SHP77 treated with DMSO at 0.1 percent for 48 hours (cell line): ENCODE measurements around the gene LNP1.
"Not testable (repeated sequence)": the region's sequence is repeated elsewhere in the genome, so short reads cannot be mapped to it uniquely, and the experiment has no call there.

Experiments used
- DNase-seq: peaks from one replicate; lab custom pipeline; 2025; lab: John Stamatoyannopoulos, UW

LNP1 gene, protein sequence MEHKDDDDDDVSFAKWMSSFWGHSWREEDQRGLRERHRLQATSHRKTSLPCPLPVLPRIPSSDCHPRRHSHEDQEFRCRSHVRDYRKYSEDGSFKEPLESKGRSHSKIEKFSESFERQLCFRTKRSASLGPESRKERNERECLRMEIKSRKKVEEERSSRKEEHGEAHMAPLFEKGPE

DNA sequence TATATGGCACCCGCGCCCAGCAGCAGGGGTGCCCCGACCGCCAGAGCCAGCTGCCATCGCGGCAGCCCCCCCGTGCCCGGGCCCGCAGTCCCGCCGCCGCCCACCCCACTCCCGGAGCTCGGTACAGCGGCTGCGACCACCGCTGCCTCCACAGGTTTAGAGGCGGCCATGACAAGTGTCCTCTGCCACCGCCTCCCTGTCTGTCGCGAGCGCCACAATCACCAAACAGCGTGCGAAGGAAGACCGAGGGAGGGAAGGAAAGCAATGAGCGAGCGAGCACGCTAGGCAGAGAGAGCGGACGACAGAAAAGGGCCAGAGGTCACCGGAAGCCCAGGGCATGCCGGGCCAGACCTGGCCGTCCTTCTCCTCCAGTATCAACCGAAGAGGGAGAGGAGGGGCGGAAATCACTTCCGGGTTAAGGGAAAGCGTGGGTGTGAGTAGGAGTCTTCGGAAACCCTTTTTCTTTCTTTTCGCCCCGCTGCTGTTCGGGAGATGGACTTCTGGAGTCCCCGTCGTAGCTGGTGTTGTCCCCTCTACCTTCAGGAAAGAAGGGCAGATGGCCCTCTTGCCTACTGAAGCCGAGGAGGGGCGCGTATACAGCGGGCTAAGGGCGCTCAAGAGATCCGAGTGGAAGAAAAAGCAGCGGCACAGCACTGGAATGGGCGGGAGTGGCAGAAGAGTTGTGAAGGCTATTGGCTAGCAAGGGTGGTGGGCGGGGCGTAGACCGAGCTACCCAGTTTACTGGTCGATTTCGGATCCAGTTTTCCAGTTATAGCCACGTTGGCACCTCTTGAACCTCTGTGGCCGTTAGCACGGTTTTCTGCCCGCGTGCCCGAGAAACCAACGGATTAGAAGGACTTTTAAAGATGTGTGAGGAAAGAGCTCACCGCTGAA, at the start of gene LNP1, which contains the start of gene TOMM70:
TSS of gene LNP1 (plus strand) at position 760 of the 894 bp plus-strand sequence. CDS start 28,191 bp downstream, outside the sequence.
TSS of gene TOMM70 (minus strand) at position 310 of the 894 bp plus-strand sequence. CDS start at position 170, 140 bp downstream.
- peak; percentile 97 for DNase-seq

DNA sequence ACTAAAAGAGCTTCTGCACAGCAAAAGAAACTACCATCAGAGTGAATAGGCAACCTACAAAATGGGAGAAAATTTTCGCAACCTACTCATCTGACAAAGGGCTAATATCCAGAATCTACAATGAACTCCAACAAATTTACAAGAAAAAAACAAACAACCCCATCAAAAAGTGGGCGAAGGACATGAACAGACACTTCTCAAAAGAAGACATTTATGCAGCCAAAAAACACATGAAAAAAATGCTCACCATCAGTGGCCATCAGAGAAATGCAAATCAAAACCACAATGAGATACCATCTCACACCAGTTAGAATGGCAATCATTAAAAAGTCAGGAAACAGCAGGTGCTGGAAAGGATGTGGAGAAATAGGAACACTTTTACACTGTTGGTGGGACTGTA, 49.6 kb upstream of the LNP1 start:
- not testable (repeated sequence) for DNase-seq

DNA sequence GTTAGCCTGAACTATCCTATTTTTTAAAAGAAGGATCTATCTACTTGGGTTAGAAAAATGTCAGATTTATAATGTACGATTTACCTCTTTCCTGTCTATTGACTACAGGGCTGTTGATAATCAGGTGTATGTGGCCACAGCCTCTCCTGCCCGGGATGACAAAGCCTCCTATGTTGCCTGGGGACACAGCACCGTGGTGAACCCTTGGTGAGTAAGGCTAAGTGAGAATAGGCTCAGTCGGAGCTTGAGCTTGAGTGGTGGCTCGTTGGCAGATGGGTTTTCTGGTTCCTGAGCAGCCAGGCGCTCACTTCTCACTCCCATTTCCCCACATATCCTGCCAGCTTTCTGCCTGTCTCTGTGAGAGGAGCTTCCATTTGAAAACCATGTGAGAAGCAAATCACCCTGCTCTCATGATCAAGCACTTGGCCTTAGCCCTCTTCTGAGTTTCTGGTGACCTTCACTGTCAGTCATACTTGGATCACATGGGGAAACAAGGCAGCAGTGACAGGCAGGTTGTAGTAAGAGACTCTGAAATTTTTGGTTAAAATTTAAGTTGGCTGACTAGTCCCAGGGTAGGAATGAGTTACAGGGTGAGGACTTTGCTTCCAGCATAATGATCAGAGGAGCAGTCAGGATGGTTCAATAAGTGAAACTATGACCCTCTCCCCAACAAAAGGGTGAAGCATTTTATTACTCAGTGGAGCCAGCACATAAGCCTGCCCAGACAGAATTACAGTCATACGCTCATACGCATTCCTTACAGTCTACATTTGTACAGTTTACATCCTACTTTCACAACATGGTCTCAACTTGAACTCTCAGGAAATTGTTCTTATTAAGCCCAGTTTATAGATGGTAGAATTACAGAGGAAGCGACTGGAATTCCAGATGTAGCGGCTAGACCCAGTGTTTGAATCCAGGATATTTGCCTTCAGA, 48.8 kb upstream of the LNP1 start:
- no peak for DNase-seq

DNA sequence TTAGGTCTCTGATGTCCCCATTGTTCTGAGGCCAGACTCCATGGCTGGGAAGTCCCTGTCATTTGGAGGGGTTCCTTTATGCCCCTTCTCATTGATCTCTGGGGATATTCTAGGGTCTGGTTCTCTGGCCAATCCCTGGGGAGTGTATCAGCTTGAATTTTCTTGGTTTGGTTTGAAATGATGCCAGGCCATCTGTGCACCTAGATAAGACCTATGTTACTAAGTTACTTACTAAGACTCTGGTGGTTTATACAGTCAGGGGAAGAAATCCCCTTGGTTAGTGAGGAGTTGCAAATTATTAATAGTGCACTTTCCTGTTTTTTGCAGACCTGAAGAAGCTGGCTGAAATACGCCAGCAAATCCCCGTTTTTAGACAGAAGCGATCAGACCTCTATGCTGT, 46.5 kb upstream of the LNP1 start:
- DNase-seq = no peak

DNA sequence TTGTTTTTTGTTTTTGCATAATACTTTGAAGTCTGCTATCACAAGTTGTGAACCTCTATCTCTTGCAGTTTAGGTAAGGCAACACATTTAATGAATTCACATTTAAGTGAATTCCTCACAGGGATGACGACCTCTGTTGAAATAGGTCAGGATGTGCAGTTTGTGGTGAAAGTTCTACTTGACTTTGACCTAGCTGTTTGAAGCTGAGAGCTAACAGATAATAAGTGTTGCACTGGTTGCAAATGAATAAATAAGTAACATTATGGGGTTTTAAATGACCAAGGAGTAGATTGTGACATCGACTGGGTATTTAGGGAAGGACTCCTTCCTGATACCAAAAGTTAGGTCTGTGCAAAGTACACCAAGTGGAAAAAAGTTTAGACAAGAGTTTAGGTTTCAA, 42.9 kb upstream of the LNP1 start:
- DNase-seq = no peak

DNA sequence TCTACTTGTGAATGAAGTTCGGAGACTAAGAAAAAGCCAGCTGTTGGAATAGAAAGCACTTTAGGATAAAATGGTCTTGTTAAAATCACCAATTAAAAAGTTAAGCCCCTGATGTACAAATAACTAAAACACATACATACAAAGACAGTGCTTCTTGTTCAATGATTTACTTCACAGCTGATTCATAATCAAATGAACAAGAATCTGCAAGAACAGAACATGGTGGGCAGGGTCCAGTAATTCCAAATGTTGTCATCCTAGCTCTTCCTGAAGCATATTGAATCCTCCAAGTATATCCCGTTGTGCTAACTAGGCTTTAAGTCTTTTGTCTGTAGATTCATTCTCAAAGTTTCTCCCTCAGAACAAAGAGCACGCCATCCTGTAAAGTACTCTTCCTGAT, 42.3 kb upstream of the LNP1 start:
- DNase-seq = no peak

DNA sequence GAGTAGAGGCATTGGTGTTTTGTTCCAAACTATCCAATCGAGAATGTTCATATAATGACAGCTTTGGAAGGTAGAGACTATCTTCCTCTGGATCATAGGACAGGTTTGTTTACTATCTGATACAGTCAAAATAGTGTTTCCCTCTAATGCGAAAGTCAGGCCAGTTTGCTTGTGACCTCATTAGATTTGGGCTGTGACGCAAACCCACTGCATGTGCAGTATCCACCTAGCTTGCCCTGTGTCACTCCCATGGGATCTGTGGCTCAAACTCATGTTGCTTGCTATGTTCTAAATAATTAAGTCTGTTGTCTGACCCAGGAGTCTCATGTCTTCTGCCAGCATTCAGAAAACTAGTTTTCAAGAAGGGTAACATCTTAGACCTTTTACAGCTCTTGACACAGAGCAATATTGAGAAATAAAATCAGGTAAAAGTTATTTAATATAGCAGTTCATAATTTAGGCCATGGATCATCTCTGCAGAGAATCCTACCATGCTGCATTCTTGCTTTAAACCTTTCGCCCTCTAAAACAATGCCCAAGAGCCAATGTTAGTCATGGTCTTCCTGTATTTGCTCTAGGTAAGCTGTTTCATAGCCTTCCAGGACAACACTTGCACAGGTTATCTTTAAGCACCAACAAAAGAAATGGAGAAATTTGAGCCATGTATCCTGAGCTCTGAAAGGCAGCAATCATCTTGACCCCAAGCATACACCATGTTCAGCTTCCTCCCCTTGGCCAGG, 40.4 kb upstream of the LNP1 start:
- DNase-seq = no peak

DNA sequence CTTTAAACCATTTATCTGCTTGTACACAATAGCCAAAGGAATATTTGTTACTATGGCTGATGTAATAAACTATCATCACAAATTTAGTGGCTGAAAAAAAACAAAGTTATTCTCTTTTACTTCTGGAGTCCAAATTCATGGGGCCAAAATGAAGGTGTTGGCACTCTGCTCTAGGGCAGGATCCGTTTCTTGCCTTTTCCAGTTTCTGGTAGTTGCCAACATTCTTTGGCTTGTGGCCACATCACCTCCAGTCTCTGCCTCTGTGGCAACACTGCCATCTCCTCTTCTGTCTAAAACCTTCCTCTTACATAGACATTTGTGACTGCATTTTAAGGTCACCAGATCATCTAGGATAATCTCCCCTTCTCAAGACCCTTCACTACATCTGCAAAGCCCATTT, 39.4 kb upstream of the LNP1 start:
- DNase-seq = no peak

DNA sequence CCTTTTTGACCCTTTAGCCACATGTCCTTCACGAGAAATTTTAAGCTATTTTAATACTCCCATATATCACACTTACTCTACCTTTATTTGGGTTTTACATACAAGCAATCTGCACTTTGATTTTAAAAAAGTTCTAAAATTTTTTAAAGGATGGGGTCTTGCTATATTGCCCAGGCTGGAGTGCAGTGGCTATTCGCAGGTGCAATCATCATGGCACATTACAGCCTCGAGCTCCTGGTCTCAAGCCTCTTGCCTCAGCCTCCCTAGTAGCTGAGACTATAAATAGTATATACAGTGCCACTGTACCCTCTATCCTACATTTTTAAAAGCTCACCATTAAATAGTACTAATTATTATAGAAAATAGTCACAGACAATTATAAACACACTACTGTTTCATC, 36.9 kb upstream of the LNP1 start:
- DNase-seq = no peak

DNA sequence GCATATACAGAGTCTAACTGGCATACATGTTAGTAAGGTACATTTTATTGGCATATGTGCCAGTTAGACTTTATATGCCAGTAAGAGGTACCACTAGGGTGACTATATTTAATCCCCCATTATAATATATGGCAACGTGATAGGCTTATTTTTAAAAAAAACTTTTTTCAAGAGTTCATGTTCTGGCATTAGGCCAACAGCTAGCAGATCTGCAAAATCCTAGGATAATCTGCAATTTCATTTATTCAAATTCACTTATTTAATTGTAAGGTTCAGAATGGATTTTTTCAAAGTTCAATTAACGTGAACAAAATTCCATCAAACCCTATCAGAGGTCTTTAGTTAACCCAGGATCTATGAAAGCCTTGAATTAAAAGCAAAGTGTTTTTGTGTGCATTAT, 34.9 kb upstream of the LNP1 start:
- DNase-seq = no peak

DNA sequence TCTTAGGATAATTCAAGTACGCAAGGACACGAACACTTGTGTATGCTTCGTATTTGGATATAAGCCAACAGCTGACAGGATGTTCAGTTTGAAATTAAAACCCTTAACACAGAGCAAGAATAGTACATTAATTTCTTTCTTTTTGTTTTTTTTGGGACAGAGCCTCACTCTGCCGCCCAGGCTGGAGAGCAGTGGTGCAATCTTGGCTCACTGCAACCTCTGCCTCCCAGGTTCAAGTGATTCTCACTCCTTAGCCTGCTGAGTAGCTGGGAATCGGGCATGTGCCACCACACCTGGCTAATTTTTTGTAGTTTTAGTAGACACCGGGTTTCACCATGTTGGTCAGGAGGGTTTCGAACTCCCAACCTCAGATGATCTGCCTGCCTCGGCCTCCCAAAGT, 32.9 kb upstream of the LNP1 start:
- no peak for DNase-seq

DNA sequence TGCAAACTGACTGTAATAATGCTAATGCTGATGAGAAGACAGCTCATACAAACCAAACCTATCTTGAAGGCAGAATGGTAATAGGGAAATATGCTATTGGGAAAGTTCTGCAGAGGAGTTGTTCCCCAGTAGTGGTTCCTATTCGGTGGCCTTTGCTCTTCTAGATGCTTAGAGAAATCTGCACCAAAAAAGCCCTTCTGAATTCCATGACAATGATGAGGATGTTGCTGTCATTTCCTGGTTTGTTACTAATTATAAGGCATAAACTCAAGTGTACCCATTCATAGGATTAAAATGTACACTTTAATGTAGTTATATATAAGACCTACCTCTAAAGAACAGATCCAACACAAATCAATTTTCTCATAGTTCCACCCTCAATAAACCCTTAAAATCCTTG, 30.6 kb upstream of the LNP1 start:
- DNase-seq = no peak

DNA sequence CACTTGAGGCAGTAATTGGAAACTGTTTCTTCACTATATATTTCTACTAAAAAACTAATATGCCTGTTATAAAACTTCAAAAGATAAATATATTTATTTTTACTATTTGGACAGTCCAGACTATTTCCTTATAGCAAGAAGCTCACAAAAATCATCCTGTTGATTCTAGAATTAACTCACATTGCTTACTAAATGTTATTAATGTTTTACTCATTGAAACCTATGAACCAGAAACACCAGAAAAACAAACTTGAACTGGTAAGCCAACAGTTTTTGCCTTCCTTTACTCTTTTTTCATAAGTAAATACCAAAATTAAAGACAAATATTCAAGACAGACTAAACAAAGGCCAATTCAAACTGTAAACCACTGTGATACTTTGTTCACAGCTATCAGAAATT, 26.8 kb upstream of the LNP1 start:
- DNase-seq = no peak

DNA sequence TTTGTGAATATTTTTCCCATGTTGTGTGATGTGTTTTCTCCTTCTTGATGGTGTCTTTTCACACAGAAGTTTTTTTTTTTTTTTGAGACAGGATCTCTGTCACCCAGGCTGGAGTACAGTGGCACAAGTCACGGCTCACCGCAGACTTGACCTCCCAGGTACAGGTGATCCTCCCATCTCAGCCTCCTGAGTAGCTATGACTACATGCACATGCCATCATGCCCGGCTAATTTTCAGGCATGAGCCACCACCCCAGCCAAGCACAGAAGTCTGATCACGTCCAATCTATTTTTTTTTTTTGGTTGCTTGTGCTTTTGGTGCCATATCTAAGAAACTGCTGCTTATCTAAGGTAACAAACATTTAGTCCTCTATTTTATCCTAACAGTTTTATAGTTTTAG, 25.0 kb upstream of the LNP1 start:
- no peak for DNase-seq

DNA sequence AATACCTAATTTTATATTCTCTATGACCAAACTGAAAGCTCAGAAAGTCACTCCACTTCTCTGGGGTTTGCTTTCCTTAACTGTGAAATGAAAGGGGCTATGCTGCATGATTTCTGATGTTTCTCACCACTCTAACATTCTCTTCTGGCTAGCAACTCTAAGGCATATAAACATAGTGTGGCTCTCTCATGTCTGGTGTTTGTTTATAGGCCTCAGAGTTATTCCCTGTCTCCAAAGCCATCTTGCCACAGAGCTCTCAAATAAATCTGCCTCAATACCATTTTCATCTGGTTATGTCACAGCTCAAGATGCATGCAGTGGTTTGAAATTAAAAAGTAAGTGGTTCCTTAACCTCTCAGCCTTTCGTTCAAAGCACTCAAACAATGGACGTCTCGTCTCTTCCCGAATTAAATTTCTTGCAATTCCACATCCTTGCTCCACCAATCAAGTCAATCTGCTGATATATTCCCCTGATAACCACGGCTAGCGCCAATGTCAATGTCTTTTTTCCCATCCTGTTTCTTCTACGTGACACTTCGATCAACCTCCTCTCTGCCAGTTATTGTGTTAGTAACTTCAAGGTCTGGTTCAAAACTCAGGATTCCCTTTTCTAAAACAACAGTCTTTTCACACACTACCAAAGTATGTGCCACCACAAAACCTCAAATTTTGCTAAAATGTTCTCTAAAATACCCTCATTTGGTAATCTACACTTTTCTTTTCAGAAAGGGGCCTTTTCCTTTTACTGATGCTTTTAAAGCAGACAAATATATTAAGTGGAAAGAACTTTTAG, 16.4 kb upstream of the LNP1 start:
- DNase-seq = no peak

DNA sequence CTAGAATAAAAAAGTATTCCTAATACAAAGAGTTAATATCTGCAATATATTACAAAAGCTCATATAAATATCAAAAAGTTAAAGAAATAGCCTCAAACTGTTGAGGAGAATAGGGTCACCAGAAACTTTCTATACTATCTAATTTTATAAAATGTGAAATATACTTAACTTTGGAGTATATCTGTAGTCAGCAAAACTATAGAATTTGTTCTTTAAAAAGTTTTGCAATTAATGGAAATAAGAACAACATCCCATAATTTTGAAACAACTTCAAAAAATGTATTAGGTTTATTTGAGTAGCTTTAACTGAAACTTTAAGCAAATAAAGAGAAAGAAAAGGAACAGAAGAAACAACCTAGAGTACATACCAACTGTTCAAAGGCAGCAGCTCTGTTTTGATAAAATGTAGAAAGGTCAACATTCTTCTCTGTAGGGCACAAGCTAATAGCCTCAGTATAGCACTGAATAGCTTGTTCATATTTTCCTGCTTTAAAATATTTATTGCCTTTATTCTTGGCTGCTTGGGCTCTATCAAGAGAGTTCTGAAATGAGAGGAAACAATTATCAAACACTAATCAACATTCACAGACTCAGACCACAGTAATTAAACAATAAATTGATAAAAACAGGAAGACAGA, 14.8 kb upstream of the LNP1 start:
- no peak for DNase-seq

DNA sequence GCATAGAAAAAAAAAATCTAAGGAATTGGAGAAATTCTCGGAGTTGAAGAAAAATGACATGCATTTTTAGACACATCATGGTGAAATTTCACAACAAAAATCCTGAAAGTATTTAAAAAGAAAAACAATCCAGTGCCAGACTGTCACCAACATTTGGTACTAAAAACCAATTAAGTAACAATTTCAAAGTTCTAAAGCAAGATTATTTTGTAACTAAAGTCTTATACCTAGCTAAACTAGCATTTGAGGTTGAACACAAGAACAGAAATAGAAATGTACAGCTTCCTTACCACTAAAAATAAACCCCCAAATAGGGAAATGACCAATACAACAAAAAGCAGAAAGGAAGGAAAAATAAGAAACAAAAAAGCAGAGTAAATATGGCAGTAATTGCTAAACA, 12.3 kb upstream of the LNP1 start:
- DNase-seq = no peak

DNA sequence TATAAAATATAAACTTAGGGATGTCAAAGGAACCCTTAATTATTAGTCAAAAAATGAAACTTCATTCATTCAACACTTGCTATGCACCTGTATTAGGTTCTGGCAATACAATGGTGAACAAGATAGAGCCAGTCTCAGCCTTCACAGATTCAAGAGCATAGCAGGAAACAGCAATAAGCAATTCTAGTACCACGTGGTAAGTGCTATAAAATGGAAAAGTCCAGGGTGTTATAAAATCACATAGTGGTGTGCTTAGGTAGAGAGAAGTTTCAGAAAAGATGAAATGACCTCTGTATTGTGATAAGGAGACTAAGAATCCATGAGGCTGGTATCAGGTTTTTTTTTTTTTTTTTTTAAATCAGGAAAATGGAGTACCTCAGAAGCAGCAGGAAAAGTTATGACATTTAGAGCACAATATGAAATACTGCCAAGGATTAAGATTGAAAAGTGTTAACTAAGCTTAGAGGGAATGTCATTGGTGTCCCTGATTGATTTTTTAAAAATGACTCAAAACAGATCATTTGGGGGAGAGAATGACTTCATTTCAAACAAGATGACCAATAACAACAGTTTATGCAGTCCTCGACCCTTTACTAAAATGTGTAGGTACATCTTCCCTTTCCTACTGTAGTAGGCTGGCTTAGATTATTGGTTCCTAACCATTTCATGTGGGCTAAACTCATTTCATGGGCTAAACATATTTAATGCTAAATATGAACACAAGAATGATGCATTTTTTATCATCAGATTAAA, 5.5 kb upstream of the LNP1 start:
- no peak for DNase-seq

DNA sequence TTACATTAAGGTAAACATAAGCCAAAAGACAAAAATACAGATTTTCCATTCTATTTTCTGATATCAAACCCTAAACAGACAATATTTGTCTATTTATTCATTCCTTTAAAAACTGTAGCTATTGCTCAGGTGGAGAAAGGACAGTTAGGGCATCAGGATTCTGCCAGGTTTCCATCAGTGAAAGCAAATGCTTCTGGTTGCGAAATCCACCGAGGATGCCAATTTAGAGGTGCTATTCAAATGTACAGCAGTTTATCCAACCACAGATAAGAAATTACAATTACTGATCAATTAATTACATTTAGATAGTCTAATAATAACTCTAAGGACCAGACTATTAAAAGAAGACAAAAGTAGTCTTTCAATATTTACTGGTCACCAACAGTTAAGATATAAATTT, 4.4 kb upstream of the LNP1 start:
- no peak for DNase-seq
